Stimulated activated CD8-positive, alpha-beta memory T cell treated with anti-CD3 and anti-CD28 coated beads, Interleukin-7, amount 100 ng/mL, for 24 hours (primary cell): ENCODE data around the gene MAP2K5.

Experiments used
- DNase-seq: peaks from one replicate; pipeline ENCODE4 v3.0.0-alpha.2; 2020; ENCODE audit warnings: low read depth

Gene MAP2K5

DNA sequence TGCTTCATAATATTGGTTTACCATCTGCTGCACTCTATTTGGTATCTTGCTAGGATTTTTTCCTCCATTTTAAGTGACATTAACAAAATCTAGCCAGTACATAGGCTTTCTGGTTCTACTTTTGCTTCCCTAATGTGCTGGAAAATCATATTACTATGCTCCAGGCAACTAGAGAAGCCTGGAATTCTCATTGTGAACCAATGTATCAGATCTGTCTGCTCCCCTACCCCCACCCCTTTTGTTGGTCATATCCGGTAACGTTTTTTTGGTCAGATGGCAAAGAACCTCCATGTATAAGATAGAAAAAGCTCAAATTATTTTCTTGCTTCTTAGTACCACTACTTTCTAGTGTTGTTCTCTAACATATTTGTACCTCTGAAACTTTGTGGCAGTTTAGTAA is 17.1 kb downstream of the MAP2K5 start:
- no peak for DNase-seq

DNA sequence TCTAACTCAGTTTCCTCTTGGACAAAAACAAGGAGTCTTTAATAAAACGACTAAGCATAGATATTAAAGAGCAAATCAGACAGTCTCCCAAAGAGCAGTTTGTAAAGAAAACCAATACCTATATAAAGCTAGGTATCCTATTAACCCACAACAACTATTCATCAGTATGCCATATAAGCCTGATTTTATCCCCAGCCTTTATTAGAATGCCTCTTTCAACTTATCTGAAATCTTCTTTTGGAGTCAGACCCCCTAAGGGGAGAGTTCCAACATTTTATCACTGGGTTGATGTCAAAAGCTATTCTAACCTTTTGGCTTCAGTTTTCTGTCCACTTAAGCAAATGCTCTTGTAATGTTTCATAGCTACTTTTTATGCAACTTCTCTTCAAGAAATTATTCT is 17.8 kb downstream of the MAP2K5 start:
- DNase-seq, result no peak

GRCh38 chr15:67563092-67563491 is 20.6 kb downstream of the MAP2K5 start:
- no peak for DNase-seq

DNA sequence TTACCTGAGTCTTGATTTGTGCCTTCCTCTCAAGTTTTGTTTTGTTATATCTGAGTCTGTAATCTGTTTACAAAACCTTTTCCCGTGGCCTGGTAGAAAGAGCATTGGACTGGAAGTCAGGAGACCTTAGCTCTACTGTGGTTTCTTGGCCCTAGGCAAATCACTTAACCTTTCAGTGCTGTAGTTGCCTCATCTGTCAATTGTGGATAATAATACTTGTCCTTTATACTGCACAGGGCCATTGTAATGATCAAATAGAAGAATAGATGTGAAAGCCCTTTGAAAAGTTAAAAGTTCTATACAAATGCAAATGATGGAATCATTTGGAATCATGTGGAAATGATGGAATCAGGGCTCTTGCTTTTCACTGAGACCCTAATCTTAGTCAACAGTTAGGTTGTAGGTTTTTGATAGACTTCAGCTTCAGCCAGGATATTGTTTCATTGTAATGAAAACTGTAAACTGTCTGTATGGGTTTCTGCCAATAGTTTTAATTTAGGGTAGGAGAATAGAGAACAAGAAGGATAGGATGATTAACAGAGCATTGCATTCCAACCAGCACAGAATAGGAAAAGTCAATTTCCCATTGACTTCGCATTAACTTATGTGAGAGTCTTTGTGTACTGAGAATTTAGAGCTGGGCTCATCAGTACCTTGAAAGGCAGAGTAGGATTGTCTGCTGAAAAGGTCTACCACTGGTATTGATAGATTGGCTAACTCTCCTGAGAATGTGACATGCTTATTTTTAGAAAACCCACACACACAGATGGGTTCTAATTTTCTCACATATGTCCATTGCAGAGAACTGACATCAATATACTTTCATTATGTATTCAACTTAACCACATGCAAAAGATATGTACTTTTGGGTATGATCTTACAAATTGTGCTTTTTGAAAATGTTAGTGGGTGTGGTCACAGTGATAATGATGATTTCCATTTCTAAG is 21.8 kb downstream of the MAP2K5 start:
- DNase-seq, result no peak

DNA sequence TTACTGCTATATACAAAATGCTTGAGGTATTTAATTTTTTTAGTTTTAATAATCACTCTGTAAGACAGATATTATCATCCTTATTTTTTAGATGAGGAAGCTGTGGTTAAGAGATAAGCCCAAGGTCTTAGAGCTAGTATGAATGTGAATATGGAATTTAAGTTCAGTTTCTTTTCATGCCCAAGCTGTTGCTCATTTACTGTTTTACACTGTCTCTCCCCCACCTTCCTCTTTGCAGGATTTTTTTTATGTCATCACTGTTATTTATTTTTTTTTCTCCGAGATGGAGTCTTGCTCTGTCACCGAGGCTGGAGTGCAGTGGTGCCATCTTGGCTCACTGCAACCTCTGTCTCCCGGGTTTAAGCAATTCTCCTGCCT is 22.5 kb downstream of the MAP2K5 start:
- no peak for DNase-seq

DNA sequence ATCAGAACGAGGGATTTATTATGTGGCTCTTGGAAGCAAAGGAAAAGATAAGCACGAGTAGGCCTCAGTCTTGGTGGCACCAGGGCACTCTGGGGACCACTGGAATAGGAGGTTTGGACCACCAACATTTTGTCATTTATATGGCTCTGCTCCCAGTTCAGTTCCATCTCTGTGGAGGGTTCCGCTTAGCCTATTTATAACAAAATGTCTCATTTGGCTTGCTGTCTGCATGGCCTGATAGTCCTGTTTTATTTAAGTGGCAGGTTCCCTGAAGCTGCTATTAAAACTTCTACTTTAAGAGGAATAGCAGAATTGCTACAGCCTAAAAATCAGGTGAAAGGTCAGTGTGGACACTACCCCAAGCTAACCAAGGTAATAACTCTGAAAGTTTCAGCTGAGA is 27.2 kb downstream of the MAP2K5 start:
- DNase-seq, result no peak

- no peak for DNase-seq
Measured at GRCh38 chr15:67570875-67571647, 28.6 kb downstream of the MAP2K5 start.

DNA sequence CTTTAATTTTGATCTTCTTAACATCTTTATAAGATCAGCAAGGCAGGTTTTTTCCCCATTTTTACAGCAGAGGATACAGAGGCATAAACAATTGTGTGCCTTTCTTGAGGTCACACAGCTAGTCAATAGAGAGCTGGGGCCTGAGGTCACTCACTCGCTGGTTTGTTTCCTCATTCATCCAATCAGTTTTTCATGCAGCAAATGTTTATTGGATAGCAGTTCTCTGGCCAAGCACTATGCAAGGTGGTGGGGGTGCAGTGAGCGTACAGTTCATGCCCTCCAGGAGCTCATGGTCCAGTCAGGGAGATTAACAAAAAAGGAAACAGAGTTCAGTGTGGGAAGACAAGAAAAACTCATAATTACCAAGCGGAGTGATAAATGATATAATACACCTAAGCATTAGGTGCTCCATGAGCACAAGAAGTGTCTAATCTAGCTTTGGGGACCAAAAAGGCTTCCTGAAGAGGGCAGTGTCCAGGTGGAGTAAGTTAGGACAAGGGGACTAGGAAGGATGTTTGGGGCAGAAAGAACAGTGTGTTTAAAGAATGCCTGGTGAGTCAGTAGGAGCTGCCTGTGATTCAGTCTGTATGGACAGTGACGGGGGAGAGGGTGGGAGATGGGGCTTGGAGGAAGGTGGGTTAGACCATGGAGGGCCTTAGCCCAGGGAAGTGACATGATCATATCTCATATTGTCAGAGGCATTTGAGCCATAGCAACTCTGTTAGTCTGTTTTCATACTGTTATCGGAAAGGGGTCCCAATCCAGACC is 29.3 kb downstream of the MAP2K5 start:
- DNase-seq, result no peak

DNA sequence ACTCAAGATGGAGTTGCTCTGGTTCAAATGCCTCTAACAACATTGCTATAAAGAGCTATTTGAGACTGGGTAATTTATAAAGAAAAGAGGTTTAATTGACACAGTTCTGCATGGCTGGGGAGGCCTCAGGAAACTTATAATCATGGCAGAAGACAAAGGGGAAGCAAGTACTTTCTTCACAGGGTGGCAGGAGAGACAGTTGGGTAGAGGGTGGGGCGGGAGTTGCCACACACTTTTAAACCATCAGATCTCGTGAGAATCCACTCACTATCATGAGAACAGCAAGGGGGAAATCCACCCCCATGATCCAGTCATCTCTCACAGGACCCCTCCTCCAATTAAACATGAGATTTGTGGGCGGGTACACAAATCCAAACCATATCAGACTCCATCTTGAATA is 30.7 kb downstream of the MAP2K5 start:
- DNase-seq, result no peak

- no peak for DNase-seq
Measured at GRCh38 chr15:67575039-67575502, 32.6 kb downstream of the MAP2K5 start.

DNA sequence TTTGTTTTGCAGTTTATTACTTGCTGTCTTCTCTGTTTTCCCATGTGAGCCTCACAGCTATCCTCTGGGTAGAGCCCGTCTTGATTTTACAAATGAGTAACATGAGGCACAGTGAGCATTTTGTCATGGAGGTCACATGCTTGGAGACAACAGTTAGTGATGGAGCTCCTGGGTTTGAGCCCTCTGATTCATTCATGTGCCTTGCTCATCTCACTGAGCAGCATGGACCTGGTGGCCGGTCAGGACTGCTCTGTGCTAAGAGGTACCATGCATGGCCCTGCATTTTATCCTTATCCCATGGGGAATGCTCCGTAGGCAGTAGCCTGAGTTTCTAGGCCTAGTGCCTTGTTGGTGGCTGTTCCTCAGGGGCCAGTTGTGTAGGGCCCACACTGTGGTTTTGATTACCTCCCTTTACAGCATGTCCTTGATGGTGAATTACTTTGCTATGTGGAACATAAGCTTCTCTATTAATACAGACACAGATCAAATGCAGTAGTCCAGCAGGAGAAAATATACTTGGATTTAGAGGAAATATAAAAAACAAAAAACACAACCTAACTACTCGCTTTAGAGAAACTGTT is 35.6 kb downstream of the MAP2K5 start:
- DNase-seq, result no peak

DNA sequence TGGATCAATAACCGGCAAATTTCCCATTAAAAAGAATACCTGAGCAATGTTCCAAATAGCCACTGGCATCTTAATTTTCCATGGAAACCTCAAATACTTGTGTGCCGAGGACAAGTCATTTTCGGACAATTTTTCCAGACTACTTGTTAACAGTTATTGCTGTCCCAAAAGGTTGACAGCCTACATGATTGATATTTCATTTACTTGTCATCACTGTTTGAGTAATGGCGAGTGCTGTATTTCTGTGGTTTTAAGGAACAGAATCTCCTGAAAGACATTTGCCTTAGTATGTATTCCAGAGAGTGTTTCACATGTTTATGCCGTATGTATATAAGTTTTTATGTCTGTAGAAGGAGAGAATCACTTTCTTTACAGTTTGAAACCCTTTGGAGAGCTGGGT is 36.7 kb downstream of the MAP2K5 start:
- no peak for DNase-seq

GRCh38 chr15:67579967-67580366 is 37.5 kb downstream of the MAP2K5 start:
- DNase-seq, result no peak

DNA sequence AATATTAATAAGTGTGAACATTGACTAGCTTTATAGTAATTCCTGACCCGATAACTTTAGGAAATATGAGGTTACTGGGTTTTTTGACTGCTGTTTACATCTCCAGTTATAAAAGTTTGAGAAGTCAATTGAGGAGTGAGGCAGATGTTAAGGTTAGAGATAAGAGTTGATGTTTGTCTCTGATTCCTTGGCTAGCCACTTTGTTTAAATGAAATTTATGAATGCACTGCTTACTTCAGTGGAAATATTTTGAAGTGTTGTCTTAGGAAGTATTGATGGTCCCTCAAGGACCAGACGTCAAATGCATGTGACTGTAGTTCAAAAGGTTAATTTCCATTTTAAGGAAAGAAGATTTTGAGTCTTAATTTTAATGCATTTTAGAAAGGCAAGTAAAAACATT is 41.7 kb downstream of the MAP2K5 start:
- no peak for DNase-seq

DNA sequence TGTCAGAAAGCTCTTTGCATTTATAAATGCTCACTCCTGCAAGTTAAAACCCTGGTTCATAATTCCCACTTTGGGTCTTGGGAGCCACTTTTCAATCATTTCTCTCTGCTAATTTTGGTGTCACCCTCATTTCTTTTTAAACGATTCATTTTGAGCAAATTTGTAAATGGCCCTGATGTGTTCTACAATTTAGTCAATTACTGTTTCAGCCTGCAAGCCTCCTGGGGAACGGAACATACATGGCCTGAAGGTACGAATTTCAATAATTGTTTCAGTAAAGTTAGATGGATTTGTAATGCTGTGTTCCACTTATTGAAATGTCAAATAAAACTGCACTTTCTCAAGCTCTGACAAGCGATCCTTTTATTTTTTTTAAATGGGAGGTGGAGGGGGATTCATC is 43.2 kb downstream of the MAP2K5 start:
- DNase-seq, result no peak

- no peak for DNase-seq
Measured at GRCh38 chr15:67587331-67587730, 44.8 kb downstream of the MAP2K5 start.

- DNase-seq, result no peak
Measured at GRCh38 chr15:67587754-67588153, 45.3 kb downstream of the MAP2K5 start.

- DNase-seq, result no peak
Measured at GRCh38 chr15:67590191-67590590, 47.7 kb downstream of the MAP2K5 start.

- no peak for DNase-seq
Measured at GRCh38 chr15:67592245-67592644, 49.7 kb downstream of the MAP2K5 start.

GRCh38 chr15:67593562-67593961 is 51.1 kb downstream of the MAP2K5 start:
- DNase-seq, result no peak

DNA sequence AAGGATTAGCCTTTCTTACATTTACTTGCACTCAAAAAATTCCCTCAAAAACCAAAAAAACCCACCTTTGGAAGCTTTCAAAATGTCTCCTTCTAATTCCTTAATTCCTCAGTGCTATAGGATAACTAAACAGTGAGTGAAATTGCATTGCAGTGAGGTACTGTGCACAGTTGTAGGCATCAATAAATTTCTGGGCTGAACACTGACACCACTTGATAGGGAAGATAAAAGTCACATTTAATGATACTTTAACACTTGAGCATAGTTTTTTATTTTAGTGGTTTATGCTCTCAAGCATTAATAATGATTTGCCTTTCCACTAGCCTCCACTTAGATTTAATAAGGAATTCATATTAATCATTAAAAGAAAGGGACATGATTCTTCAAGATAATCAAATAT is 52.3 kb downstream of the MAP2K5 start:
- no peak for DNase-seq

GRCh38 chr15:67595572-67595971 is 53.1 kb downstream of the MAP2K5 start:
- no peak for DNase-seq
